ENCODE data around the gene NAA35.
"Not testable (repeated sequence)": the region's sequence is repeated elsewhere in the genome, so short reads cannot be mapped to it uniquely, and the experiment has no call there.

The NAA35 gene

GRCh38 chr9:85940832-85941621 lies at the start of gene NAA35:
Gene NAA35, plus strand, starts transcription at chr9:85941146. Its CDS starts 1,014 bp downstream, at chr9:85942160.
- peak; percentile 94 for DNase-seq (ENCODE audit: low read depth)

GRCh38 chr9:85892401-85892800 lies 48.5 kb upstream of the NAA35 start:
- no peak for DNase-seq (ENCODE audit: low read depth)

DNA sequence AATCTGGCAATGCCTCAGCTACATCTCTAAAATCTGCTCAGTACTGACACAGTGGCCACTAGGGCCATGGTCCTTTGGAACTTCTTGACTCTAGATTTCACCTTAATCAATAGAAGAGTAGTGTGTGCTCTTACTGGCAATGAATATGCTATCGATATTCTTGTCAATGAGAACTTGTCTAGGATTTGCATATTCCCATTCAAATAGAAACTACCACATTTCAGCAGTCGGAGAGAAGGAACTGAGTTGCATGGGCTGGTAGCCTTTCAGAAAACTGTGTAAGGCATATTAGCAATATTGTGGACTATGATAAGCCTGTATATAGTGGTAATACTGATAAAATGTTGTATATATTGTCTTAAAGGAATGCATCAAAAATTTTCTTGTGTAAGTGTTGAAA lies 45.3 kb upstream of the NAA35 start:
- no peak for DNase-seq (ENCODE audit: low read depth)

DNA sequence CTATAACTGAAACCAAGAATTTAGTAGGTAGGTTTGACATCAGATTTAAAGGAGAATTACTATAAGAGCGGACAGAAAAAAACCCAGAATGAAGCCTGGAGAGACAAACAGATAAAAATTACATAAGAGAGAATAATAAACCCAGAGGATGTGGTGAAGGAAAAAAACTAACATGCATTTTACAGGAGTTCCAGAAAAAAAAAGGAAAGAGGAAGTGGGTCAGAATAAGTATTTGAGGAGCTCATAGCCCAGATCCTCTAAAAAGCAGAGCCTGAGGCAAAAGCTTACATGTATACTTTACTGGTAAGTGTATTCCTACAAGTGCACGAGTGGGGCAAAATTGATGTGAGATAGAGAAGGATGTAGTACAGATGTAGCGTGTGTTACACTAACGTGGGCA lies 43.1 kb upstream of the NAA35 start:
- no peak for DNase-seq (ENCODE audit: low read depth)

DNA sequence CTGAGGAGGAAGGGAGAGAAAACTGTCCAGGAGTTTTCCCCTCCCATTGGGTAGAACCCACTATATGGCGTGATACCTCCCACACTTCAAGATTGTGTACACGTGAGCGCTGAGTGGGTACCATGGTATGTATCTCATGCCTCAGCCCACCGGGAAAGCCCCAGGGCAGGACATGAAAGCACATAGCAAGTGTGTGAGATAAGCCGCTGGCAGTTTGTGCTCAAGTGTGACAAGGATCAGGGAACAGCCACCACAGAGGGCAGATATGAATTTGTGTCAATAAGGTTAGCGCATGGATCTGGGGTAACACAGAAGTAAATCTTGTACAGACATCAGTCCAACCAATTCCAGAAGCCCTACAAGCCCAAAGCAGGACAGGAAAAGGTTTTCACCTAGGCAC lies 42.6 kb upstream of the NAA35 start:
- no peak for DNase-seq (ENCODE audit: low read depth)

GRCh38 chr9:85899388-85899787 lies 41.6 kb upstream of the NAA35 start:
- DNase-seq (ENCODE audit: low read depth), result no peak

GRCh38 chr9:85900504-85901201 lies 40.3 kb upstream of the NAA35 start:
- DNase-seq (ENCODE audit: low read depth), result no peak

DNA sequence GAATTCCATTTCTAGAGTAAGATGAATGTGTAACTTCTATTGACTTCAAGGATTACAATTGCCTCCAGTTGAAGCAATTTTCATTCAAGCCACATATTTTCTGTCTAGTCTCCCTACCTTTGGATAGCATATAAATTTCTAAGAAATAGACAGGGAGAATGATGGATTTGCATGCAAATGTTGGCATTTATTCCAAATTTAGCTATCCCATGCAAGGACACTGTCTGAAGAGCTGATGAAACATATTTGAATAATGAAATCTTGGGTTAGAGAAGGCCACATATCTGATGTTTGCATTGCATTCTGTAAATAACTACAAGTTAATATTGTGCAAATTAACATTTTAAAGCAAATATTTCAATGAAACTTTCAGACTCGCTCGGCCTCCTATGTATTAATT lies 36.0 kb upstream of the NAA35 start:
- no peak for DNase-seq (ENCODE audit: low read depth)

DNA sequence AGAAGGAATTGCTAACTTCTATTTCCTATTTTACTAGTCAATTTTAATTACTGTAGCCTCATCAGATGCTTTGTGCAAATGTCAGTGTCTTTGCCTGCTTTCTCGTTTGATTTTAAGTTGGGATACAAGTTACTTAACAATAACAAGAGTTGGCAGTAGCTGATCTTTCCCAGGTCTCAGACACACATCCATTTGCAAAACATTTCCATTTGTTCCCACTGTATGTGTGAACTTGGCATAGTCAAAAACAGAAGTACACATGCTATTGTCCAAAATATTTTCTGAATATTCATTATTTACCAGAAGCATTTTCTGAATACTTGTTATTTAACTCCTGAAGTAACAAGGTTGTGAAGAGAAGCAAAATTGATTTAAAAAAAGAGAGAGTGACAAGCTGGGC lies 35.0 kb upstream of the NAA35 start:
- no peak for DNase-seq (ENCODE audit: low read depth)

DNA sequence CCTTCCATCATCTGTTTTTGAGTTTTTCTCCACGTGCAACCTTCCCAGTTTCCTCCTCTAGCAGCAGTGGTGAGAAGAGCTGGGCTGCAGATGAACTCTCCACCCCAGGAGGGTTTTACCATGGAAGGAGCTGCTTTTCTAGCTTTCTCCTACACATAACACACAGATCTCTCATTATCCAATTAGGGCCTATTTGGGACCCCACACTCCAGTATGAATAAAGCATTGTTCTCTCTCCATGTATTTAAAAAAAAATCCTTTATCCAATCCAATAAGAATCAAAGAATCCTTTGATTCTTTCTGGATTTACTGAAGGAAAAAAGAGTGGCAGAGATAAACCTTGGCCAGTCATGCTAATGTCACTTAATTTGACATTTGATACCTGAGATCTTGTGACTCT lies 31.6 kb upstream of the NAA35 start:
- DNase-seq (ENCODE audit: low read depth), result no peak

DNA sequence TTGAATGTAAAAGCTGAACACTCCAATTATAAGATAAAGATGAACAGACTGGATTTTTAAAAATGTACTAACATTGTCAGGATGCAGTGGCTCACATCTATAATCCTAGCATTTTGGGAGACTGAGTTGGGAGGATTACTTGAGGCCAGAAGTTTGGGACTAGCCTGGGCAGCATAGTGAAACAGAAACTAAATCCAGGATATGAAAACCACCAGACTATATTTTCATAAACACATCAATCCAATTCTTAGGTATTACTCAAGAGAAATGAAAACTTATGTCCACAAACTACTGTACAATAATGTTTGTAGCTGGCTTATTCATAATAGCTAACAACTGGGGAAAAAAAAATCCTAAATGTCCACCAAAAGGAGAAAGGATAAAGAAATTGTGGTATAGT lies 26.8 kb upstream of the NAA35 start:
- no peak for DNase-seq (ENCODE audit: low read depth)

GRCh38 chr9:85917756-85918155 lies 23.2 kb upstream of the NAA35 start:
- DNase-seq (ENCODE audit: low read depth), result no peak

GRCh38 chr9:85925493-85925892 lies 15.5 kb upstream of the NAA35 start:
- DNase-seq (ENCODE audit: low read depth), result no peak

DNA sequence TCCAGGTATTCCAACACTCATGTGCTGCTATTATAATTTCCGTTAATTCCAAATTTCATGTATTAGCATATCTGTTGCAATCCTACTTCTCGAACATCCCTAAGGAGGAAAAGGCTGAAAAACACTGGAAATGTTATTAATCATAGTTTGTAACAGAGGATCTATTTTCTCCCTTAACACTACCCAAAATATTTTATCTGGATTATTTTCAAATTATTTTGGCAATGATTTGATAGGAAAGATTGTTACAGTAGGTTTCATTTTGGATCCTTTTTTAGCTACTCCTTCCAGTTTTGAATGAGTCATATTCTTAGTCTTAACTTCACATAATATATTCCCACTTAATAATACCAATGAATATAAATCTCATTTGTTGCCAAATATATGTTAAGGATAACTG lies 13.9 kb upstream of the NAA35 start:
- DNase-seq (ENCODE audit: low read depth), result no peak

- no peak for DNase-seq (ENCODE audit: low read depth)
These were observed 9.5 kb upstream of the NAA35 start for GRCh38 chr9:85931495-85931894.

DNA sequence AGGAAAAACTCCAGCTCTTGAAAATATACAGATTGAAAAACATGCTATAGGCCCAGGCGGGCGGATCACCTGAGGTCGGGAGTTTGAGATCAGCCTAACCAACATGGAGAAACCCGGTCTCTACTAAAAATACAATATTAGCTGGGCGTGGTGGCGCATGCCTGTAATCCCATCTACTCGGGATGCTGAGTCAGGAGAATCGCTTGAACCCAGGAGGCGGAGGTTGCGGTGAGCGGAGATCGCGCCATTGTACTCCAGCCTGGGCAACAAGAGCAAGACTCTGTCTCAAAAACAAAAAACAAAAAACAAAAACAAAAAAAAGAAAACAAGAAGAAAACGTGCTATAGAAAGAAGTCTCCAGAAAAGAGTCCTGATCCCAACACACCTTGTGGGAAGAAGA lies 5.0 kb upstream of the NAA35 start:
- not testable (repeated sequence) for DNase-seq (ENCODE audit: low read depth)

DNA sequence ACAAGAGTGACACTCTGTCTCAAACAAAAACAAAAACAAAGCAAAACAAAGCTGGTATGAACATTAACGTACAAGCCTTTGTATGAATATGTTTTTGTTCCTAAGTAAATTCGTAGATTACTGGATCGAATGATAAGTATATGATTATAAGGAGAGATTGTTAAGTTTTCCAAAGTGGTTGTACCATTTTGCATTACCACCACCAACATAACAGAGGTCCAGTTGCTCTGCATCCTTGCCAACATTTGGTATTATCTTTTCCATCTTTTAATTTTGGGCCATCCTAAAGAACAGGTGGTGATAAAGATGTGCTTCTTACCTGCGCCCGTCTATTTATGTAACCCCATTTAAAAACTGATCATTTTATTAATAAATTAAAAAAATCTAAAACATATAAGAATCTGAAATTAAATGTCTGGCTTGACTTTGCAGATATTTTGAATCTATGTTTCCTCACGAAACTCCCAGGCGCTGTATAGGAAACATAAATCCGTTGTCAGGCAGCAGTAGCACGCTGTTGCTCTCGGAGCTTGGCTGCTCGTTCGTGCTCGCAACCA lies 593 bp upstream of the NAA35 start:
- no peak for DNase-seq (ENCODE audit: low read depth)

GRCh38 chr9:85941622-85941940 lies 635 bp downstream of the NAA35 start:
- no peak for DNase-seq (ENCODE audit: low read depth)

DNA sequence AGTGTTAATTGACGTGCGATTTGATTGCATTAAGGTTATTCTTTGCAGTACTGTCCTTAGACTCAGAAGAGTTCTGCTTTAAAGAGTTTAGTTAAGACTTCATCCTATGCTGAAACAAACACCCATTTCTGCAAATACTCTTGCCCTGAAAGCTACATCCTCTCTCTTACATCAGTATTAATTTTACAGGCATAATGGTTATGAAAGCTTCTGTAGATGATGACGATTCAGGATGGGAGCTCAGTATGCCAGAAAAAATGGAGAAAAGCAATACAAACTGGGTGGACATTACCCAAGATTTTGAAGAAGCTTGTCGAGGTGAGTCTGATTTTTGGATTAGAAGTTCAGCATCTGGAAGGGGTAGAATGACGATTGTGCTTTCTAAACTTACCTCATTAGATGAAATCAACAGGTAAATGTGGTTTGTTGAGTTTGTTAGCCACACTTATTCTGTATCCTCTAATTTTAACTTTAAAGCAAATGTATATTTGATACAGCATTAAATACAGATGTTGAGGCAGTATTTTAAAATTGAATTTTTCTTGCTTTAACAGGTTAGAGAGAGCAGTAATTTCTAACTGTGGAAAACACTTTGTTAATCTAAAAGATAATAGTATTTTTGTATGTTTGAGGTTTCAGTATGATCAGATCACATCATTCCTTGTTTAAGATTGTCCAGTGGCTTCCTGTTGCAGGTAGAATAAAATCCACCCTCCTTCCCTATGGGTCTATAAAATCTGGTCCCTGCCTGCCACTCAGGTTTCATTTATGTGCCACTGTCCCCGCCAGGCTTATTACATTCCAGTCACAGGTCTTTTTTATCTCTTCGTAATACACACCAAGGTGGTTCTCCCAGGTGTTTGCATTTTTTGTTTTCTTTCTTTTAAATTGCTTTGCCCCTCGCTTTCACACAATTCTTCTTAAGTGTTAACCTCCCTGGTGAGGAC lies 1.3 kb downstream of the NAA35 start:
- no peak for DNase-seq (ENCODE audit: low read depth)

DNA sequence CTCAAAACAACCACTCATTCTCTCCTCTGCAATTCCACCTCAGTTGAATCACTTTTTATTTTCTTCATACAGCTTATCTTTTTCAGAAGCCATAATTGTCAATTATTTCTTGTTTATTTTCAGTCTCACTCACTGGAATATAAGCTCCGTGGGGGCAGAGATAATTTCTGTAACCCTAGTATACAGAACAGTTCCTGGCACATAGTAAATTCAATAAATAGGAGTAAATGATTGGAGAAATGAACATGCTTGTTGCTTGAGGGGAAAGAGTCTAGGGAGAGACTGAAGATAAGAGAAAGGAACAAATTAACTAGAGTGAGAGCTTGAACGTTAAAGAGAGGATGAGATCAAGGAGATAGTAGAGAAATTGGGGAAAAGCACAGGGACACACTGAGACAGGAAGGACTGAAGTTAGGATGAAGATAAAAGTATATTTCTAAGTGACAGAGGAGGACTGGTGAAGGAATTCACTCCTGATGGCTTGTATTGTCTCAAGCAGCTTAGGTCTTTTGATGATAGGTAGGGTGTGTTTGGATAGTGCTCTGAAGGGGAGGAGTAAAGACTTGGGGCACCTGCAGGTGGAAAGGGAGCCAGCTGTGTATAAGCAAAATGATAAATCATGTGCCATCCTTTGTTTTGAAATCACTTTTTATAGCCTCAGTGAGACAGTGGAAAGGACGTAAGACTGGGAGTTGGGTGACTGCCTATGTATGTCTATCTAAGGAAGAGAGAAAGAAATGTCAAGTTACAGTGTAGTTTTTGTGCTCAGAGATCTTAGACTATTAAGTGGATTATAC lies 2.2 kb downstream of the NAA35 start:
- no peak for DNase-seq (ENCODE audit: low read depth)

DNA sequence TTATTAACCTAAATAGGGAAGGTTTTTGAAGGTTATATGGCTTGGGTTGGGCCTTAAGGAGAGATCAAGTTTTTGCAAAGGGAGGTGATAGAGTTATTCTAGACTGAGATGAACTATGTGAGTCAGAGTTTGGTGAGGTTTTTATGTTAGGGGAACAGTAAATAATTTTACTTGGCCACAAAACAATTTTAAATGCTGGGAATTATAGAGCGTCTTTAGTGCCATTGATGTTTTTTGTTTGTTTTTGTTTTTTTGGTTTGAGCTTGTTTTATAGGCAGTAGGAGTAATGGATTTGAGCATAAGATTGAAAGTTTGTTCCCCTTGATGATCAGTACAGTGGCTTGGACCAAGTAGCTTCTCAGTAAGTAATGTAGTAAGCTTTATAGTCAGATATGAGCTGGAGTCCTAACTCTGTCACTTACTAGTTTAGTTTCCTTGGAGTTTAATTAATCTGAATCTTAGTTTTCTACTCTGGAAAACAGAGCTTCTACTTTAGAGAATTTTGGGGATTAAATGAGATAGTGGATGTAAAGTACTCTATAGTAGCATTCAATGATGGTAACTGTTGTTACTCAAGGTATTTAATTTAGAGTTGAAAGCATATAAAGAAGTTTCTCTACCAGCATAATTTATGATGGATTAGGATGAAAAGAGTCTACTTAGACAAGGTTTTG lies 2.9 kb downstream of the NAA35 start:
- no peak for DNase-seq (ENCODE audit: low read depth)

All from stimulated activated CD8-positive, alpha-beta memory T cell treated with anti-CD3 and anti-CD28 coated beads, Interleukin-15, amount 100 ng/mL, for 24 hours (primary cell).